ENCODE measurements around the gene CRYZL1. TPM values are rescaled to one million over a fixed set of nuclear protein-coding genes. Genes with fewer than 3 reads are reported as not detected.
"Not testable (repeated sequence)": the region's sequence is repeated elsewhere in the genome, so short reads cannot be mapped to it uniquely, and the experiment has no call there.

Gene CRYZL1
- total and polyA plus RNA-seq, 4 donors = 37.4 to 63.3 (median 51.0) TPM

GRCh38 chr21:33680870-33681269, 39.3 kb upstream of the CRYZL1 start:
- no peak for DNase-seq (ENCODE audit: low read depth in 4 of 6, low spot score in 6 of 6)
- Histone ChIP-seq H3K9me3 (ENCODE audit: control insufficient read depth, insufficient read depth, low read length) (no peaks in the 10 kb centered on the region), H3K27ac (ENCODE audit: low read depth, low read length) (no peak overlapping the region), H3K27me3 (ENCODE audit: control insufficient read depth, insufficient read depth, low read length) (no peaks in the 10 kb centered on the region), H3K36me3 (ENCODE audit: control insufficient read depth, insufficient read depth, low read length) (no peaks in the 10 kb centered on the region), H3K4me3 (ENCODE audit: low read depth, low read length) (no peak overlapping the region), H3K4me1 (ENCODE audit: control insufficient read depth, insufficient read depth, low read length) (no peaks in the 10 kb centered on the region)
- 98% methylated on average over 4 of the region's 6 CpGs for WGBS (ENCODE audit: insufficient coverage)

GRCh38 chr21:33677450-33677849, 35.9 kb upstream of the CRYZL1 start:
- H3K4me3 ChIP-seq (ENCODE audit: low read depth, low read length) = no peak overlapping the region
- DNase-seq (ENCODE audit: low read depth in 4 of 6, low spot score in 6 of 6) = no peak
- peaks cover 4% of the 10 kb centered on the region for H3K4me1 ChIP-seq (ENCODE audit: control insufficient read depth, insufficient read depth, low read length)
- H3K27ac ChIP-seq (ENCODE audit: low read depth, low read length) = no peak overlapping the region
- 93% methylated on average over 9 of the region's 9 CpGs for WGBS (ENCODE audit: insufficient coverage)
- no peaks in the 10 kb centered on the region for H3K27me3 ChIP-seq (ENCODE audit: control insufficient read depth, insufficient read depth, low read length)
- H3K9me3 ChIP-seq (ENCODE audit: control insufficient read depth, insufficient read depth, low read length) = no peaks in the 10 kb centered on the region
- no peaks in the 10 kb centered on the region for H3K36me3 ChIP-seq (ENCODE audit: control insufficient read depth, insufficient read depth, low read length)

- H3K9me3 ChIP-seq (ENCODE audit: control insufficient read depth, insufficient read depth, low read length); H3K27ac ChIP-seq (ENCODE audit: low read depth, low read length); H3K4me1 ChIP-seq (ENCODE audit: control insufficient read depth, insufficient read depth, low read length); H3K27me3 ChIP-seq (ENCODE audit: control insufficient read depth, insufficient read depth, low read length); H3K36me3 ChIP-seq (ENCODE audit: control insufficient read depth, insufficient read depth, low read length); H3K4me3 ChIP-seq (ENCODE audit: low read depth, low read length); DNase-seq (ENCODE audit: low read depth in 4 of 6, low spot score in 6 of 6): not testable (repeated sequence)
- 100% methylated on average over 1 of the region's 5 CpGs for WGBS (ENCODE audit: insufficient coverage)
Observed at GRCh38 chr21:33676666-33677065, 35.1 kb upstream of the CRYZL1 start.

GRCh38 chr21:33674226-33674625, 32.7 kb upstream of the CRYZL1 start:
- Histone ChIP-seq H3K9me3 (ENCODE audit: control insufficient read depth, insufficient read depth, low read length) (no peaks in the 10 kb centered on the region), H3K36me3 (ENCODE audit: control insufficient read depth, insufficient read depth, low read length) (no peaks in the 10 kb centered on the region), H3K4me3 (ENCODE audit: low read depth, low read length) (no peak overlapping the region), H3K27me3 (ENCODE audit: control insufficient read depth, insufficient read depth, low read length) (no peaks in the 10 kb centered on the region), H3K4me1 (ENCODE audit: control insufficient read depth, insufficient read depth, low read length) (peaks cover 4% of the 10 kb centered on the region), H3K27ac (ENCODE audit: low read depth, low read length) (no peak overlapping the region)
- DNase-seq (ENCODE audit: low read depth in 4 of 6, low spot score in 6 of 6) = peak in 5 of 6 donors; percentile 17 to 67 (median 33)
- 50% methylated on average over 1 of the region's 1 CpG for WGBS (ENCODE audit: insufficient coverage)

- 81% methylated on average over 6 of the region's 8 CpGs for WGBS (ENCODE audit: insufficient coverage)
- H3K4me3 ChIP-seq (ENCODE audit: low read depth, low read length) = no peak overlapping the region
- no peaks in the 10 kb centered on the region for H3K27me3 ChIP-seq (ENCODE audit: control insufficient read depth, insufficient read depth, low read length)
- H3K27ac ChIP-seq (ENCODE audit: low read depth, low read length) = no peak overlapping the region
- peaks cover 7% of the 10 kb centered on the region for H3K4me1 ChIP-seq (ENCODE audit: control insufficient read depth, insufficient read depth, low read length)
- H3K36me3 ChIP-seq (ENCODE audit: control insufficient read depth, insufficient read depth, low read length) = no peaks in the 10 kb centered on the region
- DNase-seq (ENCODE audit: low read depth in 4 of 6, low spot score in 6 of 6) = no peak
- H3K9me3 ChIP-seq (ENCODE audit: control insufficient read depth, insufficient read depth, low read length) = no peaks in the 10 kb centered on the region
Observed at GRCh38 chr21:33673473-33673872, 31.9 kb upstream of the CRYZL1 start.

GRCh38 chr21:33670076-33670978, 28.8 kb upstream of the CRYZL1 start:
- H3K9me3 ChIP-seq (ENCODE audit: control insufficient read depth, insufficient read depth, low read length) = no peaks in the 10 kb centered on the region
- no peak for DNase-seq (ENCODE audit: low read depth in 4 of 6, low spot score in 6 of 6)
- peaks cover 10% of the 10 kb centered on the region for H3K4me1 ChIP-seq (ENCODE audit: control insufficient read depth, insufficient read depth, low read length)
- no peaks in the 10 kb centered on the region for H3K27me3 ChIP-seq (ENCODE audit: control insufficient read depth, insufficient read depth, low read length)
- WGBS (ENCODE audit: insufficient coverage) = no CpG with 5 or more reads among the region's 6 CpGs
- H3K36me3 ChIP-seq (ENCODE audit: control insufficient read depth, insufficient read depth, low read length) = no peaks in the 10 kb centered on the region
- H3K27ac ChIP-seq (ENCODE audit: low read depth, low read length) = no peak overlapping the region
- no peak overlapping the region for H3K4me3 ChIP-seq (ENCODE audit: low read depth, low read length)

- peaks cover 7% of the 10 kb centered on the region for H3K4me1 ChIP-seq (ENCODE audit: control insufficient read depth, insufficient read depth, low read length)
Observed at GRCh38 chr21:33668620-33669019, 27.1 kb upstream of the CRYZL1 start.

GRCh38 chr21:33668180-33668579, 26.6 kb upstream of the CRYZL1 start:
- DNase-seq (ENCODE audit: low read depth in 4 of 6, low spot score in 6 of 6) = no peak
- H3K27ac ChIP-seq (ENCODE audit: low read depth, low read length) = no peak overlapping the region
- no peak overlapping the region for H3K4me3 ChIP-seq (ENCODE audit: low read depth, low read length)
- H3K27me3 ChIP-seq (ENCODE audit: control insufficient read depth, insufficient read depth, low read length) = no peaks in the 10 kb centered on the region
- 80% methylated on average over 1 of the region's 4 CpGs for WGBS (ENCODE audit: insufficient coverage)
- H3K4me1 ChIP-seq (ENCODE audit: control insufficient read depth, insufficient read depth, low read length) = peaks cover 7% of the 10 kb centered on the region
- no peaks in the 10 kb centered on the region for H3K9me3 ChIP-seq (ENCODE audit: control insufficient read depth, insufficient read depth, low read length)
- H3K36me3 ChIP-seq (ENCODE audit: control insufficient read depth, insufficient read depth, low read length) = no peaks in the 10 kb centered on the region

More at GRCh38 chr21:33668620-33669019, 27.1 kb upstream of the CRYZL1 start:
- DNase-seq (ENCODE audit: low read depth in 4 of 6, low spot score in 6 of 6) = no peak
- Histone ChIP-seq H3K27ac (ENCODE audit: low read depth, low read length) (no peak overlapping the region), H3K9me3 (ENCODE audit: control insufficient read depth, insufficient read depth, low read length) (no peaks in the 10 kb centered on the region), H3K36me3 (ENCODE audit: control insufficient read depth, insufficient read depth, low read length) (no peaks in the 10 kb centered on the region), H3K27me3 (ENCODE audit: control insufficient read depth, insufficient read depth, low read length) (no peaks in the 10 kb centered on the region), H3K4me3 (ENCODE audit: low read depth, low read length) (no peak overlapping the region)
- 95% methylated on average over 2 of the region's 2 CpGs for whole genome bisulfite sequencing (ENCODE audit: insufficient coverage)

GRCh38 chr21:33667636-33668035, 26.1 kb upstream of the CRYZL1 start:
- H3K4me1 ChIP-seq (ENCODE audit: control insufficient read depth, insufficient read depth, low read length) = peaks cover 7% of the 10 kb centered on the region
- H3K27me3 ChIP-seq (ENCODE audit: control insufficient read depth, insufficient read depth, low read length) = no peaks in the 10 kb centered on the region
- no peak overlapping the region for H3K4me3 ChIP-seq (ENCODE audit: low read depth, low read length)
- no peak overlapping the region for H3K27ac ChIP-seq (ENCODE audit: low read depth, low read length)
- no peaks in the 10 kb centered on the region for H3K36me3 ChIP-seq (ENCODE audit: control insufficient read depth, insufficient read depth, low read length)
- 69% methylated on average over 2 of the region's 6 CpGs for WGBS (ENCODE audit: insufficient coverage)
- no peaks in the 10 kb centered on the region for H3K9me3 ChIP-seq (ENCODE audit: control insufficient read depth, insufficient read depth, low read length)
- DNase-seq (ENCODE audit: low read depth in 4 of 6, low spot score in 6 of 6) = peak in 1 of 6 donors; percentile 69

GRCh38 chr21:33666153-33666552, 24.6 kb upstream of the CRYZL1 start:
- Histone ChIP-seq H3K27me3 (ENCODE audit: control insufficient read depth, insufficient read depth, low read length) (no peaks in the 10 kb centered on the region), H3K27ac (ENCODE audit: low read depth, low read length) (no peak overlapping the region), H3K36me3 (ENCODE audit: control insufficient read depth, insufficient read depth, low read length) (no peaks in the 10 kb centered on the region), H3K4me3 (ENCODE audit: low read depth, low read length) (no peak overlapping the region), H3K9me3 (ENCODE audit: control insufficient read depth, insufficient read depth, low read length) (no peaks in the 10 kb centered on the region), H3K4me1 (ENCODE audit: control insufficient read depth, insufficient read depth, low read length) (peaks cover 7% of the 10 kb centered on the region)
- WGBS (ENCODE audit: insufficient coverage) = no CpG with 5 or more reads among the region's 2 CpGs
- DNase-seq (ENCODE audit: low read depth in 4 of 6, low spot score in 6 of 6) = no peak
